Uterus (tissue), 4 donors: ENCODE results near the gene PYROXD2. TPM values are rescaled to one million over a fixed set of nuclear protein-coding genes. Genes with fewer than 3 reads are reported as not detected.
A peak's percentile ranks its signal among the peaks of the same experiment; 100 is the strongest.

ENCODE experiments used
- DNase-seq, 2 donors: peaks; one replicate each; pipeline ENCODE4 v3.0.0-alpha.2; 2019 to 2020
- H3K27ac ChIP-seq, 2 donors: fragments of 200-600 bp; sonication (generic); 1 replicate in 1 of 2; 2 replicates in 1 of 2; pipeline ENCODE4 v1.5.1; 2016 to 2018
- H3K27me3 ChIP-seq, 2 donors: fragments of 200-600 bp; sonication (generic); one replicate each; pipeline ENCODE4 v1.5.1; 2018 to 2019; ENCODE audit warnings: control low read depth in 1 of 2
- H3K36me3 ChIP-seq, 2 donors: fragments of 200-600 bp; sonication (generic); one replicate each; pipeline ENCODE4 v1.5.1; 2019; ENCODE audit warnings: control low read depth in 1 of 2
- H3K4me1 ChIP-seq, 2 donors: fragments of 200-600 bp; sonication (generic); one replicate each; pipeline ENCODE4 v1.5.1; 2018 to 2019; ENCODE audit warnings: control low read depth in 1 of 2
- H3K4me3 ChIP-seq, 2 donors: fragments of 200-600 bp; sonication (generic); 1 replicate in 1 of 2; 2 replicates in 1 of 2; pipeline ENCODE4 v1.5.1; 2018 to 2019; ENCODE audit warnings: mild to moderate bottlenecking in 1 of 2
- H3K9me3 ChIP-seq, 2 donors: fragments of 200-600 bp; sonication (generic); one replicate each; pipeline ENCODE4 v1.5.1; 2019; ENCODE audit warnings: control low read depth in 1 of 2
- CTCF ChIP-seq, 4 experiments: fragments of 200-600 bp in 2 of 4; fragments of 450-650 bp in 2 of 4; sonication (generic) in 2 of 4; IDR thresholded peaks; one replicate each; pipeline ENCODE4 v1.5.1; 2016 to 2019; ENCODE audit warnings: antibody characterized with exemption in 4 of 4, mild to moderate bottlenecking in 2 of 4, moderate library complexity in 1 of 4
- POLR2A ChIP-seq, 2 donors: fragments of 450-650 bp; IDR thresholded peaks; one replicate each; pipeline ENCODE4 v1.6.1; 2016; ENCODE audit warnings: antibody characterized with exemption in 2 of 2, mild to moderate bottlenecking in 1 of 2, moderate library complexity in 1 of 2
- intact Hi-C: fragments of 100-400 bp; cut with DNase I; formaldehyde crosslinking; loops from one replicate; pipeline ENCODE4 v1.15.1; 2023; ENCODE audit warnings: low total_unique reads
- total RNA-seq, 4 donors: library from RNA; depleted of rRNA in 3 of 4; stranded (reverse); fragments of >200 nt in 3 of 4; gene quantifications; one replicate each; pipeline versions ENCODE4 v1.1.0 to v1.2.4, GENCODE V29; 2014 to 2023
- donor health status: DM: yes; HTN: yes; CAD: no.

The PYROXD2 gene
- total RNA-seq, 4 donors from 2014 or later, result 3.6 to 12.5 (median 7.5) TPM

- Histone ChIP-seq H3K27ac (no peak overlapping the region), H3K4me1 (no peaks in the 10 kb centered on the region), H3K36me3 (no peaks in the 10 kb centered on the region), H3K4me3 (no peak overlapping the region), H3K27me3 (no peaks in the 10 kb centered on the region), H3K9me3 (no peaks in the 10 kb centered on the region)
- DNase-seq, result no peak
- TF ChIP-seq POLR2A (IDR thresholded peaks at IDR 0.05), result no peak
- no peak for TF ChIP-seq CTCF (IDR thresholded peaks at IDR 0.05)
- intact Hi-C loops, result no loop called here
Measured at GRCh38 chr10:98456043-98456570, 41.1 kb upstream of the PYROXD2 start.

GRCh38 chr10:98453729-98454128, 38.7 kb upstream of the PYROXD2 start:
- DNase-seq, result no peak
- H3K27ac ChIP-seq, result no peak overlapping the region
- H3K4me1 ChIP-seq, result no peaks in the 10 kb centered on the region
- intact Hi-C loops, result no loop called here
- TF ChIP-seq CTCF (IDR thresholded peaks at IDR 0.05) (no peak), POLR2A (IDR thresholded peaks at IDR 0.05) (no peak)
- no peaks in the 10 kb centered on the region for H3K36me3 ChIP-seq
- H3K4me3 ChIP-seq, result no peak overlapping the region
- no peaks in the 10 kb centered on the region for H3K27me3 ChIP-seq
- no peaks in the 10 kb centered on the region for H3K9me3 ChIP-seq

GRCh38 chr10:98450618-98451017, 35.6 kb upstream of the PYROXD2 start:
- Histone ChIP-seq H3K36me3 (no peaks in the 10 kb centered on the region), H3K4me1 (no peaks in the 10 kb centered on the region), H3K4me3 (no peak overlapping the region), H3K9me3 (no peaks in the 10 kb centered on the region), H3K27me3 (no peaks in the 10 kb centered on the region), H3K27ac (no peak overlapping the region)
- DNase-seq, result no peak
- no peak for TF ChIP-seq POLR2A (IDR thresholded peaks at IDR 0.05)
- no peak for TF ChIP-seq CTCF (IDR thresholded peaks at IDR 0.05)
- intact Hi-C loops, result no loop called here

- no peak for DNase-seq
- Histone ChIP-seq H3K4me3 (no peak overlapping the region), H3K27me3 (no peaks in the 10 kb centered on the region), H3K36me3 (no peaks in the 10 kb centered on the region), H3K27ac (no peak overlapping the region), H3K4me1 (no peaks in the 10 kb centered on the region), H3K9me3 (no peaks in the 10 kb centered on the region)
- intact Hi-C loops, result no loop called here
- TF ChIP-seq CTCF (IDR thresholded peaks at IDR 0.05) (no peak), POLR2A (IDR thresholded peaks at IDR 0.05) (no peak)
Measured at GRCh38 chr10:98449287-98449686, 34.3 kb upstream of the PYROXD2 start.

GRCh38 chr10:98446661-98447221, 31.8 kb upstream of the PYROXD2 start, which contains the start of gene HPS1:
Gene HPS1, minus strand, starts transcription at chr10:98446935. Its CDS starts 3,695 bp downstream, at chr10:98443240.
- intact Hi-C loops, result no loop called here
- Histone ChIP-seq H3K9me3 (no peaks in the 10 kb centered on the region), H3K27ac (peak within 1 kb of the TSS; percentile 95 to 98), H3K4me3 (peak within 1 kb of the TSS; percentile 62 to 92), H3K4me1 (no peaks in the 10 kb centered on the region), H3K27me3 (no peaks in the 10 kb centered on the region), H3K36me3 (no peaks in the 10 kb centered on the region)
- DNase-seq, result peak; percentile 71 to 84
- peak; percentile 71 to 84 for TF ChIP-seq POLR2A (IDR thresholded peaks at IDR 0.05)
- peak in 2 of 4 experiments; percentile 5 to 13 for TF ChIP-seq CTCF (IDR thresholded peaks at IDR 0.05)
